CD14-positive monocyte (primary cell): ENCODE measurements around the gene EIF2S1. TPM values are rescaled to one million over a fixed set of nuclear protein-coding genes. Genes with fewer than 3 reads are reported as not detected.

ENCODE experiments used
- DNase-seq, 3 donors: peaks; one replicate each; pipeline ENCODE4 v3.0.0-alpha.2; 2011 to 2022
- H2AFZ ChIP-seq: 2 replicates; pipeline ENCODE4 v1.6.0; 2012; ENCODE audit warnings: mild to moderate bottlenecking, low read depth, low read length, inconsistent platforms; ENCODE audit not compliant: insufficient read depth, poor library complexity, severe bottlenecking
- H3K27ac ChIP-seq, 2 donors: 1 replicate in 1 of 2; 2 replicates in 1 of 2; pipeline ENCODE4 v1.5.1; 2012 to 2013; ENCODE audit warnings: low read length in 2 of 2, control low read depth in 1 of 2, inconsistent platforms in 1 of 2, low read depth in 1 of 2, mild to moderate bottlenecking in 1 of 2
- H3K27me3 ChIP-seq, 2 donors: one replicate each; pipeline versions ENCODE4 v1.6.0 to v1.6.1; 2011 to 2013; ENCODE audit warnings: low read length in 2 of 2; ENCODE audit not compliant: control insufficient read depth in 2 of 2, insufficient read depth in 2 of 2
- H3K36me3 ChIP-seq, 2 donors: replicated peaks in 1 of 2; 1 replicate in 1 of 2; 2 replicates in 1 of 2; pipeline versions ENCODE4 v1.5.1 to v1.6.1; 2012 to 2013; ENCODE audit warnings: low read length in 2 of 2, control low read depth in 1 of 2, inconsistent platforms in 1 of 2, mild to moderate bottlenecking in 1 of 2; ENCODE audit not compliant: insufficient read depth in 2 of 2, control insufficient read depth in 1 of 2
- H3K4me1 ChIP-seq, 2 donors: 1 replicate in 1 of 2; 2 replicates in 1 of 2; pipeline versions ENCODE4 v1.5.1 to v1.6.1; 2012 to 2013; ENCODE audit warnings: low read length in 2 of 2, control low read depth in 1 of 2, inconsistent platforms in 1 of 2, mild to moderate bottlenecking in 1 of 2, moderate library complexity in 1 of 2; ENCODE audit not compliant: insufficient read depth in 2 of 2, control insufficient read depth in 1 of 2
- H3K4me2 ChIP-seq: replicated peaks from 2 replicates; pipeline ENCODE3; 2012; ENCODE audit warnings: low read length, moderate library complexity, mild to moderate bottlenecking; ENCODE audit not compliant: poor library complexity, severe bottlenecking; ENCODE audit errors: extremely low read depth
- H3K4me3 ChIP-seq, 3 experiments: fragments of 200-600 bp in 1 of 3; sonication (generic) in 1 of 3; replicated peaks in 1 of 3; 1 replicate in 2 of 3; 2 replicates in 1 of 3; pipeline ENCODE4 v1.5.1; 2011 to 2013; ENCODE audit warnings: low read length in 3 of 3, mild to moderate bottlenecking in 3 of 3, control low read depth in 2 of 3, low read depth in 2 of 3, inconsistent platforms in 1 of 3, moderate library complexity in 1 of 3
- H3K79me2 ChIP-seq: 2 replicates; pipeline ENCODE4 v1.6.0; 2012; ENCODE audit warnings: mild to moderate bottlenecking, control low read depth, inconsistent platforms, low read length, moderate library complexity; ENCODE audit not compliant: insufficient read depth
- H3K9ac ChIP-seq: 2 replicates; pipeline ENCODE4 v1.6.0; 2017; ENCODE audit warnings: low read length, mild to moderate bottlenecking; ENCODE audit not compliant: insufficient read depth, poor library complexity, severe bottlenecking
- H3K9me3 ChIP-seq, 2 donors: replicated peaks in 1 of 2; 1 replicate in 1 of 2; 2 replicates in 1 of 2; pipeline versions ENCODE4 v1.5.1 to v1.6.1; 2012 to 2013; ENCODE audit warnings: low read length in 2 of 2, control low read depth in 1 of 2; ENCODE audit not compliant: control insufficient read depth in 1 of 2, insufficient read depth in 1 of 2
- H4K20me1 ChIP-seq: 2 replicates; pipeline ENCODE4 v1.6.0; 2012; ENCODE audit warnings: mild to moderate bottlenecking, low read length, control low read depth, moderate library complexity; ENCODE audit not compliant: insufficient read depth
- H3K27ac Mint-ChIP-seq, 7 donors: one replicate each; pipeline ENCODE4 v1.8.0; 2020; ENCODE audit warnings: mild to moderate bottlenecking in 7 of 7, mixed read lengths in 7 of 7, moderate library complexity in 6 of 7, inconsistent platforms in 2 of 7
- H3K27me3 Mint-ChIP-seq, 3 donors: one replicate each; pipeline ENCODE4 v1.8.0; 2021 to 2022; ENCODE audit warnings: low read depth in 3 of 3, mild to moderate bottlenecking in 3 of 3, mixed read lengths in 3 of 3, moderate library complexity in 3 of 3, inconsistent platforms in 1 of 3
- H3K36me3 Mint-ChIP-seq, 2 donors: one replicate each; pipeline ENCODE4 v1.8.0; 2020; ENCODE audit warnings: mixed read lengths in 2 of 2, inconsistent platforms in 1 of 2, mild to moderate bottlenecking in 1 of 2
- H3K4me1 Mint-ChIP-seq: one replicate; pipeline ENCODE4 v1.8.0; 2020; ENCODE audit warnings: mild to moderate bottlenecking, mixed read lengths
- H3K4me3 Mint-ChIP-seq, 2 donors: one replicate each; pipeline ENCODE4 v1.8.0; 2020; ENCODE audit warnings: mild to moderate bottlenecking in 2 of 2, mixed read lengths in 2 of 2, moderate library complexity in 1 of 2
- H3K9me3 Mint-ChIP-seq, 7 donors: one replicate each; pipeline ENCODE4 v1.8.0; 2020 to 2022; ENCODE audit warnings: mixed read lengths in 7 of 7, mild to moderate bottlenecking in 6 of 7, moderate library complexity in 6 of 7, inconsistent platforms in 2 of 7
- CTCF ChIP-seq: fragments of 200-600 bp; IDR thresholded peaks from one replicate; pipeline ENCODE4 v1.8.0; 2022; ENCODE audit warnings: antibody characterized with exemption, mild to moderate bottlenecking
- WGBS: methylation state at CpG from one replicate; pipeline ENCODE4 v1.1.5; 2013; ENCODE audit warnings: missing lambda C conversion rate; ENCODE audit not compliant: insufficient coverage; 5-methylcytosine and 5-hydroxymethylcytosine counted together
- intact Hi-C, 2 donors: fragments of 100-400 bp; cut with micrococcal nuclease; formaldehyde crosslinking; loops; one replicate each; pipeline versions ENCODE4 v1.15.0 to v1.15.1; 2023
- polyA plus RNA-seq, 3 donors: library from polyadenylated mRNA; depleted of rRNA in 1 of 3; unstranded in 2 of 3; stranded (reverse) in 1 of 3; fragments of 300-500 nt in 2 of 3; fragments of >200 nt in 1 of 3; fragmentation: Illumina TruSeq in 2 of 3; gene quantifications; 1 replicate in 2 of 3; 2 replicates in 1 of 3; pipeline ENCODE4 v1.2.3, GENCODE V29; 2012 to 2021

The EIF2S1 gene
- polyA plus RNA-seq, 3 donors, result 21.9 to 111 (median 110) TPM

GRCh38 chr14:67313153-67313552 lies 47.0 kb upstream of the EIF2S1 start:
- Histone ChIP-seq H3K9ac (no peak overlapping the region), H2AFZ (no peak overlapping the region), H3K27ac (no peak overlapping the region), H3K4me3 (no peak overlapping the region), H3K79me2 (no peaks in the 10 kb centered on the region), H3K4me2 (no peak overlapping the region), H3K4me1 (no peaks in the 10 kb centered on the region), H3K27me3 (no peaks in the 10 kb centered on the region), H4K20me1 (no peaks in the 10 kb centered on the region), H3K36me3 (peaks cover 9 to 11% of the 10 kb centered on the region in 2 donors), H3K9me3 (no peaks in the 10 kb centered on the region)
- Mint-ChIP-seq H3K36me3 (peaks cover 15 to 25% of the 10 kb centered on the region in 2 donors), H3K27ac (peak overlapping the region in 1 of 7 donors; percentile 17), H3K9me3 (no peaks in the 10 kb centered on the region), H3K27me3 (no peaks in the 10 kb centered on the region), H3K4me3 (no peak overlapping the region), H3K4me1 (peaks cover 4% of the 10 kb centered on the region)
- no CpG with 5 or more reads among the region's 1 CpG for WGBS
- TF ChIP-seq CTCF, result no peak
- intact Hi-C loops, result no loop called here
- DNase-seq, result no peak

GRCh38 chr14:67317822-67318221 lies 42.3 kb upstream of the EIF2S1 start:
- no peaks in the 10 kb centered on the region for H3K27me3 Mint-ChIP-seq
- peaks cover 4% of the 10 kb centered on the region for H3K4me1 Mint-ChIP-seq
- WGBS, result no CpG with 5 or more reads among the region's 1 CpG
- no peak overlapping the region for H3K27ac Mint-ChIP-seq
- DNase-seq, result no peak
- Histone ChIP-seq H3K27ac (no peak overlapping the region), H3K4me1 (no peaks in the 10 kb centered on the region), H3K27me3 (no peaks in the 10 kb centered on the region), H3K79me2 (no peaks in the 10 kb centered on the region), H2AFZ (no peak overlapping the region), H3K4me3 (no peak overlapping the region), H3K9me3 (no peaks in the 10 kb centered on the region), H3K4me2 (no peak overlapping the region), H3K36me3 (peaks cover 10 to 21% of the 10 kb centered on the region in 2 donors), H4K20me1 (no peaks in the 10 kb centered on the region), H3K9ac (no peak overlapping the region)
- no peak overlapping the region for H3K4me3 Mint-ChIP-seq
- no peak for TF ChIP-seq CTCF
- intact Hi-C loops, result no loop called here
- peaks cover 21 to 33% of the 10 kb centered on the region in 2 donors for H3K36me3 Mint-ChIP-seq
- H3K9me3 Mint-ChIP-seq, result peaks cover 0 to 3% (median 0%) of the 10 kb centered on the region in 7 donors
